Measurements from ENCODE around the gene KAT8.

KAT8 gene

DNA sequence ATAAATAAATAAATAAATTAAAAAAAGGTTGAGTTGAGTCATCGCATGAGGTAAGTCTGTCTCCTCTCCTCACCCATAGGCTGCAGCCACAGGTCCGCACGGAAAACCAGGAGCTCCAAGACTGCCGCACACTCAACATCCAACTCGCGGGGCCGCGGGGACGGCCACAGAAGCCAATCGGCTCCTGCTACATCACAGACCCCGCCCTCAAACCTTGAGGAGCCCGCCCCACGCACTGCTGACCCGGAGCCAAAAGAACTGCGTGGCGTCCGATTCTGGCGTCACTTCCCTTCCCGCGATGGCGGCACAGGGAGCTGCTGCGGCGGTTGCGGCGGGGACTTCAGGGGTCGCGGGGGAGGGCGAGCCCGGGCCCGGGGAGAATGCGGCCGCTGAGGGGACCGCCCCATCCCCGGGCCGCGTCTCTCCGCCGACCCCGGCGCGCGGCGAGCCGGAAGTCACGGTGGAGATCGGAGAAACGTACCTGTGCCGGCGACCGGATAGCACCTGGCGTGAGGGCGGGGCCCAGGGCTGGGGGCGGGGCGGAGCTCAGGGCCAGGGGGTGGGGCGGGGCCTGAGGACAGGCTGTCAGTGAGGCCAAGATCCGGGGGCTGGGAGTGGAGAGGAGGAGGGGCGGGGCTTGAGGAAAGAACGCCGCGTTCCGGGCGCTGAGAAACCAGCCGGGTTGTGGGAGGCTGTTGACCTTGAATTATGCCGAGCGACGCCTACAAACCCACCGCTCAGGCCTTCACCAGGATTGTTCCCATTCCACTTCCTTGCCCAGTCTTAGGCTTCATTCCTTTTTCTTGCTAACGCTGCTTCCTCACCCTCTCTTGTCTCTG is at the start of gene KAT8:
KAT8 (plus strand) TSS at position 281 of the 839 bp plus-strand sequence; CDS start at position 299, 18 bp downstream.
- peak; percentile 96 for DNase-seq (ENCODE audit: low read depth)

DNA sequence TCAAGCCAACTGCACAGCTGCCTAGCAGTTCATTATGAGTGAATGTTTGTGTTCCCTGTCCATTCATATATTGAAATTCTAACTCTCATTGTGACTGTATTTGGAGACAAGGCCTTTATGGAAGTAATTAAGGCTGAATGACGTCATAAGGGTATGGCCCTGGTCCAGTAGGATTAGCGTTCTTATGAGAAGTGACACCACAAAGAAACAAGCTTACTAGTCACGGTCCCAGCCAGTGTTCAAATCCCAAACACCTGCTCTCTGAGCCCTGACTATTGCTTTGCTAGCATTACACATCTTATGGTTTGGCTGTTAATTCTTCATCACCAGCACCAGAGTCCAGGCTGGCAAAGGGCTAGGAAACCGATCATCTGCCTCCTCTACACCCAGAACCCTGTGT is 45.6 kb upstream of the KAT8 start:
- DNase-seq (ENCODE audit: low read depth), result no peak

DNA sequence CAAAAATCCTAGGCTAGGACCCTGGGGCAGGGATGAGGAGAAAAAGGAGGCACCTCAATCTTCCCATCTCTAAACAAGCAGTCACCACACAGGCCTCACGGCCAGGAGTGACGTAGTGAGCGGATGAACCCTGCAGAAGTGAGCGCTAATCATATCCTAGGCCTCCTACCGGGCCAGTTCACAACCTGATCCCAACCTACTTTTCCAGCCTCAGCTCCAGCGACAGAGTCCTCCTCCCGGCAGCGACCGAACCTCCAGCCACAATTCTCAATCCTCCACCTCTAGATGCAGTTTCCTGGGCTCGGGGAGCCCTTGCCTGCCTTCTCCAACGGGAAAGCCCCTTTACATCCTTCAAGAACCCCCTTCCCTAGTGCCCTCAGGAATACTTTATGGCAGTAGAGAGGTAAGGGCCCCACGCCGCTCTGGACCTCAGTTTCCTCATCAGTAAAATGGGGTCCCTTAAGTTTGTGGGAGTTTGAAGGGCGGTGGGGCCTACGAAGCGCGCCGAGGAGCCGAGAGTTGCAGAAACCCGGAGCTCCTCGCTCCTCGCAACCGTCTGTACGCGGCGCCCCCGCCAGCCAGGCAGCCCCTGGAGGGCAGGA is 44.8 kb upstream of the KAT8 start:
- DNase-seq (ENCODE audit: low read depth), result no peak

DNA sequence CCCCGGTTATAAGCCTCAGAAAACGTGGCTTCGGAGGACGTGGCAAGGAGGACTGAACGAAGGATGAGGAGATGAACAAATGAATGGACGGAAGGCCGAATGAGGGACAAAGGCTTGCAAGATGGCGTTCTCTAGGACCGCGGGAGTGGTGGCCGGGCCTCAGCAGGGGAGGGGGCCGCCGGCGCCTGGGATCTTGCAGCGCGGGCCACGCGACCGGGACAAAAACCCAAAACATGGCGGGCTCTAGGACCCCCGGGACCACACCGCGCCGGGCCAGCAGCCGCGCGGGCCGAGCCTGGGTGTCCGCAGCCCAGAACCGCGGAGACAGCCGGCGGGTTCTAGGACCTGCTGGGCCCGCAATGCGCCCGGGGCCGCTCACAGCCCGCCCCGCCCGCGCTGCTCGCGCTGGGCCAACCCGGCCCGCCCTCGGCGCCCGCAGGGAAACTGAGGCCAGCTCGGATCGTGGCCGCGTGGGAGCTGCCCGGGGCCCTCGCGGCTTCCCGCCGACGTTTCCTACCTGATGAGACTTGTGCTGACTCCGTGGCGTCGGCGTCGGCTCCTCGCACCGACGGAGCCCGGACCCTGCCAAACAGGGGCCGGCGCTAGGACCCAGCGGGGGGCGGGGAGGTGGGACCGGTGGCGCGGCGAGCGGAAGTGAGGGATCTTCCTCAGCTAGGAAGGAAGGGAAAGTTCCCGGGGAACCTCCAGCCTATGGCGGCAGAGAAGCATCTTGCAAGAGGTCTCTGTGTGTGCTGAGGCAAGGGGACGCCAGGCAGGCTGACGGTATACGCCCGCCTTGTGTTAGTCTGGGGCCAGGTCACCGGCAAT is 44.1 kb upstream of the KAT8 start:
- peak; percentile 78 for DNase-seq (ENCODE audit: low read depth)

DNA sequence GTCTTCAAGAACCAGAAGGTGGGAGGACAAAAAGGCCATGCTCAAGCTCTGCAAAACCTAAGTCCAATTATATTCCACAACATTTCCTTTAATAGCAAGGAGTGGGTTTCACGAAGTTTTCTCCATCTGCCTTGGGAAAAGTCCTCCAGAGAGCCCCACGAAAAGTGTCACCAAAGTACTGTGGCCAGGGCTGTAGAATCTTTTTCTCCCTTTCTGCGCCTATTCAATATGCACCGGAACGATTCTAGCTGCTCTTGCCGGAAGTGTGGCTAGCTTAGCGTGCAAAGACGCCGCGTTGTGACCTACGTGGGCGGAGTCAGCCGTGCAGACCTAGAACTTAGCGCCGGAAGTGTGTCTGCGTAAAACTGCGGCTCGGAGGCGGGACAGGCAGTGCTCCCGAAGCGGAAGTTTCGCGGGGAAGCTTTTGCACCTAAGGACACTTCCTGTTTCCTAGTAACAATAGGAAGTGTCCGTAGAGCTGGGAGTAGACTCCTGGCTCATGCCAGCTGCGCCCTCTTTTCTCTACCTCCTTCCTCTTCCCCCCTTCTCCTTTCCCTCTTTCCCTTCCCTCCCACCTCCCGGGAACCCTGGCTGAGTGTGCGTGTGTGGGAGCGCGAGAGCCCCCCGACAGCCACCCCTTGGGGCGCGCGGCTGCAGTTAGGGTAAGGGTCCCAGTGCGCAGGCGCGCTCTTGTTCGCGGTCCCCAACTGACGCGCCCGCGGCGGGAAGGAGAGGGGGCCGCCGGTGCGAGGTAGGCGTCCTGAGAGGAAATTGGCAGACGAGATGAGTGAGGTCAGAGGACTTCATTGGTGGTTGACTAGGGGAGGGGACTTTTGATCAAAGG is 43.3 kb upstream of the KAT8 start, which contains the start of the genes ZNF646 and ZNF668:
ZNF646 (plus strand) TSS at position 453 of the 844 bp plus-strand sequence. CDS start 1,903 bp downstream, outside the sequence.
ZNF668 (minus strand) TSS at position 271 of the 844 bp plus-strand sequence. CDS start 9,781 bp downstream, outside the sequence.
- peak; percentile 97 for DNase-seq (ENCODE audit: low read depth)

DNA sequence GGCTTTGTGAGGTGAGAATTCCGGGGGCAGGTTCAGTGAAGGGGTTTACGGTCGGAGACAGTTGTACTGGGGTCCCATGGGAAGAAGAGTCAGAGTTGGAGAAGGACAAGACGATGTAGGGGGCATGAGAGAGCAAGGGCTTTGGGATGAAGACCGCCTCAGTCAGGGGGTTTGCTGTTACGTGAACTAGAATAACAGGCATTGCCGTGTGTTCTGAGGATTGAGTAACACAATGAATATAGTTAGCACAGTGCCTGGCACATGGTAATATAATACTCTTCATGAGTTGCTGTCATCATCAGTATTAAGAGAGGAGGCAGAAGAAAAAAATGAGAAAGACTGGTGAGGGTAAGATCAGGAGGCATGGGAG is 42.7 kb upstream of the KAT8 start:
- no peak for DNase-seq (ENCODE audit: low read depth)

DNA sequence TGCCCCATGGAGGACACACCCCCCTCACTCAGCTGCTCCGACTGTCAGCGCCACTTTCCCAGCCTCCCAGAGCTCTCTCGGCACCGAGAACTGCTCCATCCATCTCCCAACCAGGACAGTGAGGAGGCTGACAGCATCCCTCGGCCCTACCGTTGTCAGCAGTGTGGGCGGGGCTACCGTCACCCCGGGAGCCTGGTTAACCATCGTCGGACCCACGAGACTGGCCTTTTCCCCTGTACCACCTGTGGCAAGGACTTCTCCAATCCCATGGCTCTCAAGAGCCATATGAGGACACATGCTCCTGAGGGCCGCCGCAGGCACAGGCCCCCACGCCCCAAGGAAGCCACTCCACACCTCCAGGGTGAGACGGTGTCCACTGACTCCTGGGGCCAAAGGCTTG is 41.1 kb upstream of the KAT8 start:
- no peak for DNase-seq (ENCODE audit: low read depth)

DNA sequence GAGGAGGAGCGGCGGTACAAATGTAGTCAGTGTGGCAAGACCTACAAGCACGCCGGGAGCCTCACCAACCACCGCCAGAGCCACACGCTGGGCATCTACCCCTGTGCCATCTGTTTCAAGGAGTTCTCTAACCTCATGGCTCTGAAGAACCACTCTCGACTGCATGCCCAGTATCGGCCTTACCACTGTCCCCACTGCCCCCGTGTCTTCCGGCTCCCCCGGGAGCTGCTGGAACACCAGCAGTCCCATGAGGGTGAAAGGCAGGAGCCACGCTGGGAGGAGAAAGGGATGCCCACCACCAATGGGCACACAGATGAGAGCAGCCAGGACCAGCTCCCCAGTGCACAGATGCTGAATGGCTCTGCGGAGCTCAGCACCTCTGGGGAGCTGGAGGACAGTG is 40.4 kb upstream of the KAT8 start:
- DNase-seq (ENCODE audit: low read depth), result no peak

DNA sequence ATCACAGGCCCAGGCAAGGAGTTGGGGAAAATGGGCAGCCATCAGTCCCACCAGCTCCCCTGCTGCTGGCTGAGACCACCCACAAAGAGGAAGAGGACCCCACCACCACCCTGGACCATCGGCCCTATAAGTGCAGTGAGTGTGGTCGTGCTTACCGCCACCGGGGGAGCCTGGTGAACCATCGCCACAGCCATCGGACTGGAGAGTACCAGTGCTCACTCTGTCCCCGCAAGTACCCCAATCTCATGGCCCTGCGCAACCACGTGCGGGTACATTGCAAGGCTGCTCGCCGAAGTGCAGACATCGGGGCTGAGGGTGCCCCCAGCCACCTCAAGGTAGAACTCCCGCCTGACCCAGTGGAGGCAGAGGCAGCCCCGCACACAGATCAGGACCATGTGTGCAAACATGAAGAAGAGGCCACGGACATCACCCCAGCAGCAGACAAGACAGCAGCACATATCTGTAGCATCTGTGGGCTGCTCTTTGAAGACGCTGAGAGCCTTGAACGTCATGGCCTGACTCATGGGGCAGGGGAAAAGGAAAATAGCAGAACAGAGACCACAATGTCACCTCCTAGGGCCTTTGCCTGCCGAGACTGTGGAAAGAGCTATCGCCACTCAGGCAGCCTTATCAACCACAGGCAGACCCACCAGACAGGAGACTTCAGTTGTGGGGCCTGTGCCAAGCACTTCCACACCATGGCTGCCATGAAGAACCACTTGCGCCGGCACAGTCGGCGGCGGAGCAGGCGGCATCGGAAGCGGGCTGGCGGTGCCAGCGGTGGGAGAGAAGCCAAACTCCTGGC is 39.7 kb upstream of the KAT8 start:
- no peak for DNase-seq (ENCODE audit: low read depth)

DNA sequence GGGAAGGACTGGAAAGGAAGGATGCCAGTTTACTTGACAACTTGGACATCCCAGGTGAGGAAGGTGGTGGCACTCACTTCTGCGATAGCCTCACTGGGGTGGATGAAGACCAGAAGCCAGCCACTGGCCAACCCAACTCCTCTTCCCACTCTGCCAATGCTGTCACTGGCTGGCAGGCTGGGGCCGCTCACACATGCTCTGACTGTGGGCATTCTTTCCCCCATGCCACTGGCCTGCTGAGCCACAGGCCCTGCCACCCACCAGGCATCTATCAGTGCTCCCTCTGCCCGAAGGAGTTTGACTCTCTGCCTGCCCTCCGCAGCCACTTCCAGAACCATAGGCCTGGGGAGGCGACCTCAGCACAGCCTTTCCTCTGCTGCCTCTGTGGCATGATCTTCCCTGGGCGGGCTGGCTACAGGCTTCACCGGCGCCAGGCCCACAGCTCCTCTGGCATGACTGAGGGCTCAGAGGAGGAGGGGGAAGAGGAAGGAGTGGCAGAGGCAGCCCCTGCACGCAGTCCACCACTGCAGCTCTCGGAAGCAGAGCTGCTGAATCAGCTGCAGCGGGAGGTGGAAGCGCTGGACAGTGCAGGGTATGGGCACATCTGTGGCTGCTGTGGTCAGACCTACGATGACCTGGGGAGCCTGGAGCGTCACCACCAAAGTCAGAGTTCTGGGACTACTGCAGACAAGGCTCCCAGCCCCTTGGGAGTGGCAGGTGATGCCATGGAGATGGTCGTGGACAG is 38.7 kb upstream of the KAT8 start:
- no peak for DNase-seq (ENCODE audit: low read depth)

DNA sequence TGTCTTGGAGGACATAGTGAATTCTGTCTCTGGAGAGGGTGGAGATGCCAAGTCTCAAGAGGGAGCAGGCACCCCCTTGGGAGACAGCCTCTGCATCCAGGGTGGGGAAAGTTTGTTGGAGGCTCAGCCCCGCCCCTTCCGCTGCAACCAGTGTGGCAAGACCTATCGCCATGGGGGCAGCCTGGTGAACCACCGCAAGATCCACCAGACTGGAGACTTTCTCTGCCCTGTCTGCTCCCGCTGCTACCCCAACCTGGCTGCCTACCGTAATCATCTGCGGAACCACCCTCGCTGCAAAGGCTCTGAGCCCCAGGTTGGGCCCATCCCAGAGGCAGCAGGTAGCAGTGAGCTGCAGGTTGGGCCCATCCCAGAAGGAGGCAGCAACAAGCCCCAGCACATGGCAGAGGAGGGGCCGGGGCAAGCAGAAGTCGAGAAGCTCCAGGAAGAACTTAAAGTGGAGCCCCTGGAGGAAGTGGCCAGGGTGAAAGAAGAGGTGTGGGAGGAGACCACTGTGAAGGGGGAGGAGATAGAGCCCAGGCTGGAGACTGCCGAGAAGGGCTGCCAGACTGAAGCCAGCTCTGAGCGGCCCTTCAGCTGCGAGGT is 38.0 kb upstream of the KAT8 start:
- no peak for DNase-seq (ENCODE audit: low read depth)

DNA sequence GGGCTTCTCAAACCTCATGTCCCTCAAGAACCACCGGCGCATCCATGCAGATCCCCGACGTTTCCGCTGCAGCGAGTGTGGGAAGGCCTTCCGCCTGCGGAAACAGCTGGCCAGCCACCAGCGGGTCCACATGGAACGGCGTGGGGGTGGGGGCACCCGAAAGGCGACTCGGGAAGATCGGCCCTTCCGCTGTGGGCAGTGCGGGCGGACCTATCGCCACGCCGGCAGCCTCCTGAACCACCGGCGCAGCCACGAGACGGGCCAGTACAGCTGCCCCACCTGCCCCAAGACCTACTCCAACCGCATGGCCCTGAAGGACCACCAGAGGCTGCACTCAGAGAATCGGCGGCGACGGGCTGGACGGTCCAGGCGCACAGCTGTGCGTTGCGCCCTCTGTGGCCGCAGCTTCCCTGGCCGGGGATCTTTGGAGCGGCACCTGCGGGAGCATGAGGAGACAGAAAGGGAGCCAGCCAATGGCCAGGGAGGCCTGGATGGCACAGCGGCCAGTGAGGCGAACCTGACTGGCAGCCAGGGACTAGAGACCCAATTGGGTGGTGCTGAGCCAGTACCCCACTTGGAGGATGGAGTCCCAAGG is 37.3 kb upstream of the KAT8 start:
- DNase-seq (ENCODE audit: low read depth), result no peak

DNA sequence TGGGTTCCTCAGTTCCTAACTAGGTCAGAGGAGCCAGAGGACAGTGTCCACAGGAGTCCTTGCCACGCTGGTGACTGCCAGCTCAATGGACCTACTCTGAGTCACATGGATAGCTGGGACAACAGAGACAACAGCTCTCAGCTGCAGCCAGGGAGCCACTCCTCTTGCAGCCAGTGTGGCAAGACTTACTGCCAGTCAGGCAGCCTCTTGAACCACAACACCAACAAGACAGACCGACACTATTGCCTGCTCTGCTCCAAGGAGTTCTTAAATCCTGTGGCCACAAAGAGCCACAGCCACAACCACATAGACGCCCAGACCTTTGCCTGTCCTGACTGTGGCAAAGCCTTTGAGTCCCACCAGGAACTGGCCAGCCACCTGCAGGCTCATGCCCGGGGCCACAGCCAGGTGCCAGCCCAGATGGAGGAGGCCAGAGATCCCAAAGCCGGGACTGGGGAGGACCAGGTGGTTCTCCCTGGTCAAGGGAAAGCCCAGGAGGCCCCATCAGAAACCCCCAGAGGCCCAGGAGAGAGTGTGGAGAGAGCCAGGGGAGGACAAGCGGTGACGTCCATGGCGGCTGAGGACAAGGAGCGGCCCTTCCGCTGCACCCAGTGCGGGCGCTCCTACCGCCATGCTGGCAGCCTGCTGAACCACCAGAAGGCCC is 36.6 kb upstream of the KAT8 start:
- no peak for DNase-seq (ENCODE audit: low read depth)

DNA sequence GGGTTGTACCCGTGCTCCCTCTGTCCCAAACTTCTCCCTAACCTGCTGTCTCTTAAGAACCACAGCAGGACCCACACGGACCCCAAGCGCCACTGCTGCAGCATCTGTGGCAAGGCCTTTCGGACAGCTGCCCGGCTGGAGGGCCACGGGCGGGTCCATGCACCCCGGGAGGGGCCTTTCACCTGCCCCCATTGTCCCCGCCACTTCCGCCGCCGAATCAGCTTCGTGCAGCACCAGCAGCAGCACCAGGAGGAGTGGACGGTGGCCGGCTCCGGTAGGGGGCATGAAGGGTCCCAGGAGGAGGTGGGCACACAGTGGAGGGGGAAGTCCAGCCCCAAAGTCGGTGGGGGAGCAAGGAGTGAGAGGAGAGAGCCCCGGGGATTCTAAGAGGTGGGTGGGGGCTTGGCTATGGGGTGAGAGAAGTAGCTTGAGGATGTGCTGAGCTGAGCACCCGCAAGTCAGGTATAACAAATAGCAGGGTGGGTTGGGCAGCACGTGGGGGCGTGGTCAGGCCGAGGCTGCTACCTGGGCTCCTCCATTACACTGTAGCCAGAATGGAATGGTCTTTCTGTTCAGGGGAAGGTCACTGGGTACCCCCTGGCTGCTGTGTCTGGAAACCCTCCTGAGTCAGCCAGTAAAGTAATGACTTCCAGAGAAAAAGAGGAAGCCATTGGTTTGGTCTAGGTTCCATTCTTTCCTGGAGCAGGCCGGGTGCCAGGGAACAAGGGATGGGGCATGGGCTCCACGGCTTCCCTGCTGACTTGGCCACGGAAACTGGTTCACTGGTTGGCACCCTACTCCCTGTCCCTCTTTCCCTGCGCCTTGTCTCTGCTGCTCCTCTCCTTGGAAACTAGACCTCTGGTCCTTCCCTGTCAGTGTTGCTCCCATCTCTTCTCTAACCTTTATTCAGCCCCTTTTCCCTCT is 35.8 kb upstream of the KAT8 start:
- no peak for DNase-seq (ENCODE audit: low read depth)

DNA sequence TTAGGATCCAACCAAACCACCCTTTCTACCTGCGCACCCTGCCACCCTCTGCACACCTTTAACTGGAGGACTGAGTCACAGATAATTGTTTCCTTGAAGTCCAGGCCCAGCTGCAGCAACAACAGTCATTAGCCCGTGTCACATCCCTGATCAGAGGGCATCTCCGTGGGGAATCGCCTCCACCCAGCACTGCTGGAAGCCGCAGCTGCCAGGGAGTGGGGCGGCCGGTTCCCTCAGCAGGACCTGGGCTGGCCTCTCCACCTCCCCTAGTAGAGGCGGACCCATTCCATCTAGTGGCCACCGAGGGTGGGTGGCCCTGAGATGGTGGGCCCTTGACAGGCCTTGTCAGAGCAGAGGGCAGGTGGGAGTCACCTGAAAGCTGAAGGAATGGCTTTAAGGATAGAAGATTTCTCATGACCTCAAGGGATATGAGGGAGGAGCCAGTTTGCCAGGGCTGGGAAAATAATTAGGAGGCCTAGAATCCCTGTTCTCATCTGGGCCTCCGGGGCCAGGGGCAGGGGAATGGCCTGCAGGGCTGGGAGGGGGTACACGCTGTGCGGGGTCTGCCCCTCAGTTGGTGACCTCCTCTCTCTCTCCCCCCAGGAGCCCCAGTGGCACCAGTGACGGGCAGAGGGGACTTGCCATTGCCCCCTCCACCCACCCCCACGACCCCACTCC is 35.0 kb upstream of the KAT8 start:
- no peak for DNase-seq (ENCODE audit: low read depth)

DNA sequence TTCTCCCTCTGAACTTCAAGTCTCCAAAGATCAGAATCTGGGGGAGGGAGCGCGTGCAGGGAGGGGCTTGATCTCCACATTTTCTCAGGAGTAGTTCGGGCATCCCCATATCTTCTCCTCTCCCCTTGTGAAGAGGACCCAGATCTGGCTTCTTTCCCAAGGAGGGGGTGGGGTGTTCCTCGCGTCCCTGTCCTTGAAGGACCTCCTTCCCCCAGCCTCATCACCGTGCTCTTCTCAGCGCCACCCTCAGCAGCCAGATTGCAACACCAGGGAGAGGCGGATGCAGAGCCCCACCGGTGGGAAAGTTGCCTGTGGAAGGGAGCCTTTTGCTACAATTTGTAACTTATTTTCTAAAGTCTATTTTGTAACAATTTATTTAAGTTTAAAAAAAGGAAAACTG is 34.4 kb upstream of the KAT8 start:
- no peak for DNase-seq (ENCODE audit: low read depth)

DNA sequence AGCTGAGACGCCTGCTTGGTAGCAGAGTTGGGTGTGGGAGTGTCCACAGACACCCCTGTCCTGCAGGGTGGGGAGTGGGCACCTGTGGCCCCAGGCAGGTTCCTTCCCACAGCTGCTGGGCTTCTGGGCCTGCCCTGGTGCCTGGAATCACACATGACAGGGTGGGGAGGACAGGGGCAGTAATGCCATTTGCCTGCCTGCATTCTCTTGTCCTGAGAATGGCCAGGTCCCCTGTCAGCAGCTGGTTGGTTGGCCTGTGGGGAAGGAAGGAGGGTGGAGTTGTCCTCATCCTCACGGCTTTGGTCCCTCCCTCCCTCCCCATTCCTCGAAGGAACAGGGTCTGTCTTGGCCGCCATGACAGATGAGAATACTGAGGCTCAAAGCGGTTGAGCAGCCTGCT is 33.9 kb upstream of the KAT8 start:
- DNase-seq (ENCODE audit: low read depth), result no peak
